HL-60/S4 (cell line): ENCODE data around the gene OLFML2B.
"Not testable (repeated sequence)": the region's sequence is repeated elsewhere in the genome, so short reads cannot be mapped to it uniquely, and the experiment has no call there.

ENCODE experiments used
- in situ Hi-C: fragments of 300-500 bp; cut with MboI; formaldehyde crosslinking; loops from 2 replicates; pipeline ENCODE4 v1.14.3; 2022; ENCODE audit warnings: low sequenced_read_pairs

The OLFML2B gene

GRCh38 chr1:162023547-162024501, at the start of gene OLFML2B:
OLFML2B (minus strand) TSS chr1:162023869; CDS start chr1:162023430, 439 bp downstream.
- in situ Hi-C loops, result loop anchor here (10.0 kb wide), 1 partner anchor 249 kb away; no protein-coding TSS in a partner anchor

GRCh38 chr1:162072740-162073139, 49.1 kb upstream of the OLFML2B start:
- in situ Hi-C loops, result no loop called here

- in situ Hi-C loops, result no loop called here
Measured at GRCh38 chr1:162070825-162071224, 47.2 kb upstream of the OLFML2B start.

GRCh38 chr1:162070094-162070748, 46.6 kb upstream of the OLFML2B start:
- in situ Hi-C loops, result no loop called here

- in situ Hi-C loops, result no loop called here
Measured at GRCh38 chr1:162069334-162070093, 45.8 kb upstream of the OLFML2B start, which contains the start of gene NOS1AP. NOS1AP (plus strand) TSS chr1:162069691; CDS start chr1:162070178, 487 bp downstream.

GRCh38 chr1:162068301-162068700, 44.6 kb upstream of the OLFML2B start:
- in situ Hi-C loops, result no loop called here

- in situ Hi-C loops, result no loop called here
Measured at GRCh38 chr1:162067466-162067865, 43.8 kb upstream of the OLFML2B start.

- in situ Hi-C loops, result not testable (repeated sequence)
Measured at GRCh38 chr1:162066836-162067235, 43.2 kb upstream of the OLFML2B start.

GRCh38 chr1:162065016-162065415, 41.3 kb upstream of the OLFML2B start:
- in situ Hi-C loops, result no loop called here

GRCh38 chr1:162062542-162063015, 38.9 kb upstream of the OLFML2B start:
- in situ Hi-C loops, result no loop called here

GRCh38 chr1:162060314-162060713, 36.6 kb upstream of the OLFML2B start:
- in situ Hi-C loops, result no loop called here

GRCh38 chr1:162059721-162060120, 36.1 kb upstream of the OLFML2B start:
- in situ Hi-C loops, result no loop called here

- in situ Hi-C loops, result no loop called here
Measured at GRCh38 chr1:162056579-162056978, 32.9 kb upstream of the OLFML2B start.

GRCh38 chr1:162056043-162056442, 32.4 kb upstream of the OLFML2B start:
- in situ Hi-C loops, result no loop called here

GRCh38 chr1:162055062-162055461, 31.4 kb upstream of the OLFML2B start:
- in situ Hi-C loops, result no loop called here

GRCh38 chr1:162053949-162054348, 30.3 kb upstream of the OLFML2B start:
- in situ Hi-C loops, result not testable (repeated sequence)

GRCh38 chr1:162046921-162047320, 23.3 kb upstream of the OLFML2B start:
- in situ Hi-C loops, result loop anchor here (10.0 kb wide), 1 partner anchor 252 kb away; no protein-coding TSS in a partner anchor

GRCh38 chr1:162042361-162042760, 18.7 kb upstream of the OLFML2B start:
- in situ Hi-C loops, result loop anchor here (10.0 kb wide), 1 partner anchor 248 kb away; no protein-coding TSS in a partner anchor

GRCh38 chr1:162040657-162041056, 17.0 kb upstream of the OLFML2B start:
- in situ Hi-C loops, result loop anchor here (10.0 kb wide), 1 partner anchor 246 kb away; no protein-coding TSS in a partner anchor

GRCh38 chr1:162040001-162040400, 16.3 kb upstream of the OLFML2B start:
- in situ Hi-C loops, result loop anchor here (10.0 kb wide), 1 partner anchor 245 kb away; no protein-coding TSS in a partner anchor

GRCh38 chr1:162038624-162039023, 15.0 kb upstream of the OLFML2B start:
- in situ Hi-C loops, result no loop called here
